ENCODE measurements around the gene CXCR3. TPM values are rescaled to one million over a fixed set of nuclear protein-coding genes. Genes with fewer than 3 reads are reported as not detected.
A peak's percentile ranks its signal among the peaks of the same experiment; 100 is the strongest.
"Not testable (repeated sequence)": the region's sequence is repeated elsewhere in the genome, so short reads cannot be mapped to it uniquely, and the experiment has no call there.

The CXCR3 gene
- total RNA-seq, 1 donor from 2014 or later, result 35.2 TPM

DNA sequence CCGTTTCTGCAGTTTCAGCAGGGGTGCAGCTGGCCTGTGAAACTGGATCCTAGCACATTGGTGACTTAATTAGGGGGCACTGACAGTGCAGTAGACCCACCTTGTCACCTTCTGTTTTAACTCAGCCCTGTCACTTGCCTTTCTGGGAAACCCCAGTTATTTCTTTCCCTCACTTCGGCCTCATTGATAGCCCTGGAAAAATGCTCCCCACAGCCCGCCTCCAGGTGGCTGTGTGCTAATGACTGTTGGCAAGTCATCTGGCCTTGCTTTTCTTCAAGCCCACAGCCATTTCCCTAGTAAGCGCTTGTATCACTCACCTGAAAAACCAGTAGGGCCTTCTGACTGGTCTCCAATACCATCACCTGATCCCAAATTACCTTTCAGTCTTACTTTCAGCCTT is 3.3 kb downstream of the CXCR3 start:
- Mint-ChIP-seq H3K9me3 (no peaks in the 10 kb centered on the region), H3K4me1 (peaks cover 51% of the 10 kb centered on the region), H3K36me3 (ENCODE audit: low read depth) (peaks cover 61% of the 10 kb centered on the region), H3K27me3 (no peaks in the 10 kb centered on the region), H3K4me3 (peak overlapping the region; percentile 94), H3K27ac (peak overlapping the region; percentile 89)
- no peak for DNase-seq
- intact Hi-C loops (cut with micrococcal nuclease), result loop anchor here (5.0 kb wide), 1 partner anchor 248 kb away; the partner anchor contains the start of gene TAF1

DNA sequence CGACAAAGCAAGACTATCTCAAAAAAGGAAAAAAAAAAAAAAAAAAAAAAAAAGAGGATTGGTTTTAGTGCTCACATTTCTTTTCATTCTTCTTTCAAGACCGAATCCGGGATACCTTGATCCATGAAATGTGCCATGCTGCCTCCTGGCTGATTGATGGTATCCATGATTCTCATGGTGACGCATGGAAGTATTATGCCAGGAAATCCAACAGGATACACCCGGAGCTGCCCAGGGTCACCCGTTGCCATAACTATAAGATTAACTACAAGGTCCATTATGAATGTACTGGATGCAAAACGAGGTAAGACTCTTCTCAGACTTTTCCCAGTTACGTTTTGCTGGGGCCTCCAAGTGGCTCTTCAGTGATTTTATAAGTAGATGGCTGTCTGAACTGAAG is 6.1 kb downstream of the CXCR3 start:
- H3K27me3 Mint-ChIP-seq, result no peaks in the 10 kb centered on the region
- intact Hi-C loops (cut with micrococcal nuclease), result no loop called here
- DNase-seq, result no peak
- peaks cover 77% of the 10 kb centered on the region for H3K36me3 Mint-ChIP-seq (ENCODE audit: low read depth)
- peaks cover 48% of the 10 kb centered on the region for H3K4me1 Mint-ChIP-seq
- no peaks in the 10 kb centered on the region for H3K9me3 Mint-ChIP-seq
- peak overlapping the region; percentile 48 for H3K27ac Mint-ChIP-seq
- no peak overlapping the region for H3K4me3 Mint-ChIP-seq

GRCh38 chrX:71611736-71612135 is 6.6 kb downstream of the CXCR3 start:
- peaks cover 71% of the 10 kb centered on the region for H3K36me3 Mint-ChIP-seq (ENCODE audit: low read depth)
- H3K4me3 Mint-ChIP-seq; DNase-seq; intact Hi-C loops (cut with micrococcal nuclease); H3K27ac Mint-ChIP-seq; H3K9me3 Mint-ChIP-seq; H3K27me3 Mint-ChIP-seq: not testable (repeated sequence)
- H3K4me1 Mint-ChIP-seq, result peaks cover 47% of the 10 kb centered on the region

- DNase-seq, result peak; percentile 59
- Mint-ChIP-seq H3K9me3 (no peaks in the 10 kb centered on the region), H3K36me3 (ENCODE audit: low read depth) (peaks cover 72% of the 10 kb centered on the region), H3K4me3 (no peak overlapping the region), H3K27ac (peak overlapping the region; percentile 72), H3K27me3 (no peaks in the 10 kb centered on the region), H3K4me1 (peaks cover 44% of the 10 kb centered on the region)
- intact Hi-C loops (cut with micrococcal nuclease), result no loop called here
Observed at GRCh38 chrX:71609095-71609750, 9.1 kb downstream of the CXCR3 start.

DNA sequence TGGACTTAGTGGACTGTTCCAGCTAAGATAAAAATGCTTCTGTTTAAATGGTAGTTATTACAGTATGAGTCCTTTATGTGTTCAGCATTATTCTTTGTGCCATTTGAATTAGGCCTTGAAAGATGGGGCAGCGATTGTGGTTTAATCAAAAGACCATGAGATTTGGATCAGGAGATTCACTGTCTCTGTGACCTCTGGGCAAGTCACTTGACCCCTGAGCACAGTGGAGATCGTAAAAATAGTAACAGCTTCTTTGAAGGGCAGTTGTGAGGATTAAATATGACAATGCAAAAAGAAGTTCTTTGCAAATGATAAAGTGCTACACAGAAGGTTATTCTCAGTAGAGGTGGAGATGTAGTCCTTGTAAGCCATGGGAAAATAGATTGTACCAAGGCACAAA is 10.8 kb downstream of the CXCR3 start:
- Mint-ChIP-seq H3K4me1 (peaks cover 40% of the 10 kb centered on the region), H3K27me3 (no peaks in the 10 kb centered on the region), H3K27ac (peak overlapping the region; percentile 71), H3K36me3 (ENCODE audit: low read depth) (peaks cover 77% of the 10 kb centered on the region), H3K9me3 (no peaks in the 10 kb centered on the region), H3K4me3 (no peak overlapping the region)
- no peak for DNase-seq
- intact Hi-C loops (cut with micrococcal nuclease), result no loop called here

DNA sequence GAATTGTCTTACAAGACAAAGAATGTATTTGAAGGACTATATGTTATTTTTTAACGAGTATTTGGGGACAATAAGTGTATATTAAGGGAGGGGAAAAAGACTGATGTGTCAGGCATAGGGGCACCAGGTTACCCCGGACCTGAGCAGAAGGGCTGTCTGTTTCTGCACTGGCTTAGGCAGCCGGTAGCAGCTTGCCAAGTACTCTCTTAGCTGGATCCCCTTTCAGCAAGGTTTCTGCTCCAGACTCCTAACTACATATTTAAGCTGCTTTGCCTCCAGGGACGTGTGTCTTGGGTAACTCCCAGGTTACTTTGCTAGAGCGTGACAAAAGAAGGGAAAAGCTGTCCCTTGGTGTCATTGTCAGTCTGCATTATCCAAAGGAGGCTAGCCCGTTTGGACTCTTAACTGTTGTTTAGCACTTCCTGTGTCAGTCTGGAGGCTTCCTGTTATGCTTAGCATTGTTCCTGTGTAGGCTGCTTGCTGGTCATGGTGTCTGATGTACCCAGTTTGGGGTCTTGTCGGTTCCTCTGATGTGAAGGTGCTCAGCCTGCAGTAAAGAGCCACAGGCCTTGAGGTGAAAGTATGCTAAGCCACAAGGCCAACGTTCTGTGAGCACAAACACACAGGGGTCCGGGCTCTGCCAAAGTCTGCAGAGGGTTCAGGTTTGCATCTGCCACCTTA is 11.6 kb downstream of the CXCR3 start:
- Mint-ChIP-seq H3K9me3 (no peaks in the 10 kb centered on the region), H3K36me3 (ENCODE audit: low read depth) (peaks cover 82% of the 10 kb centered on the region), H3K4me1 (peaks cover 40% of the 10 kb centered on the region), H3K27ac (peak overlapping the region; percentile 71), H3K4me3 (peak overlapping the region; percentile 39), H3K27me3 (no peaks in the 10 kb centered on the region)
- DNase-seq, result peak; percentile 69
- intact Hi-C loops (cut with micrococcal nuclease), result loop anchor here (1.0 kb wide), 1 partner anchor 11 kb away; no protein-coding TSS in a partner anchor

GRCh38 chrX:71604796-71605568 is 13.3 kb downstream of the CXCR3 start:
- Mint-ChIP-seq H3K4me1 (peaks cover 36% of the 10 kb centered on the region), H3K27me3 (no peaks in the 10 kb centered on the region), H3K36me3 (ENCODE audit: low read depth) (peaks cover 79% of the 10 kb centered on the region), H3K4me3 (no peak overlapping the region), H3K9me3 (no peaks in the 10 kb centered on the region), H3K27ac (peak overlapping the region; percentile 41)
- intact Hi-C loops (cut with micrococcal nuclease), result no loop called here
- no peak for DNase-seq

GRCh38 chrX:71604141-71604540 is 14.2 kb downstream of the CXCR3 start:
- H3K27ac Mint-ChIP-seq, result peak overlapping the region; percentile 71
- H3K27me3 Mint-ChIP-seq, result no peaks in the 10 kb centered on the region
- H3K36me3 Mint-ChIP-seq (ENCODE audit: low read depth), result peaks cover 73% of the 10 kb centered on the region
- H3K4me1 Mint-ChIP-seq, result peaks cover 35% of the 10 kb centered on the region
- no peaks in the 10 kb centered on the region for H3K9me3 Mint-ChIP-seq
- no peak for DNase-seq
- H3K4me3 Mint-ChIP-seq, result no peak overlapping the region
- intact Hi-C loops (cut with micrococcal nuclease), result no loop called here

DNA sequence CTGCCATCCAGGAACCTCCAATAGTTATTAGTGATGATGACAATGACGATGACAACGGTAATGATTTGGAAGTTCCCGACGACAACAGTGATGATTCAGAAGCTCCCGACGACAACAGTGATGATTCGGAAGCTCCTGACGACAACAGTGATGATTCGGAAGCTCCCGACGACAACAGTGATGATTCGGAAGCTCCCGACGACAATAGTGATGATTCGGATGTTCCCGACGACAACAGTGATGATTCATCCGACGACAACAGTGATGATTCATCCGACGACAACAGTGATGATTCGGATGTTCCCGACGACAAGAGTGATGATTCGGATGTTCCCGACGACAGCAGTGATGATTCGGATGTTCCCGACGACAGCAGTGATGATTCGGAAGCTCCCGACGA is 14.7 kb downstream of the CXCR3 start:
- Mint-ChIP-seq H3K36me3 (ENCODE audit: low read depth) (peaks cover 67% of the 10 kb centered on the region), H3K27ac (peak overlapping the region; percentile 85), H3K27me3 (no peaks in the 10 kb centered on the region), H3K4me1 (peaks cover 30% of the 10 kb centered on the region), H3K4me3 (no peak overlapping the region), H3K9me3 (no peaks in the 10 kb centered on the region)
- intact Hi-C loops (cut with micrococcal nuclease), result no loop called here
- no peak for DNase-seq

GRCh38 chrX:71599965-71600364 is 18.3 kb downstream of the CXCR3 start:
- Mint-ChIP-seq H3K36me3 (ENCODE audit: low read depth) (peaks cover 59% of the 10 kb centered on the region), H3K9me3 (no peaks in the 10 kb centered on the region), H3K4me1 (peaks cover 7% of the 10 kb centered on the region), H3K27ac (no peak overlapping the region), H3K27me3 (no peaks in the 10 kb centered on the region), H3K4me3 (no peak overlapping the region)
- intact Hi-C loops (cut with micrococcal nuclease), result no loop called here
- DNase-seq, result no peak

- H3K9me3 Mint-ChIP-seq; H3K4me3 Mint-ChIP-seq; intact Hi-C loops (cut with micrococcal nuclease); H3K27ac Mint-ChIP-seq; DNase-seq; H3K4me1 Mint-ChIP-seq; H3K27me3 Mint-ChIP-seq: not testable (repeated sequence)
- peaks cover 14% of the 10 kb centered on the region for H3K36me3 Mint-ChIP-seq (ENCODE audit: low read depth)
Observed at GRCh38 chrX:71593210-71593609, 25.1 kb downstream of the CXCR3 start.

DNA sequence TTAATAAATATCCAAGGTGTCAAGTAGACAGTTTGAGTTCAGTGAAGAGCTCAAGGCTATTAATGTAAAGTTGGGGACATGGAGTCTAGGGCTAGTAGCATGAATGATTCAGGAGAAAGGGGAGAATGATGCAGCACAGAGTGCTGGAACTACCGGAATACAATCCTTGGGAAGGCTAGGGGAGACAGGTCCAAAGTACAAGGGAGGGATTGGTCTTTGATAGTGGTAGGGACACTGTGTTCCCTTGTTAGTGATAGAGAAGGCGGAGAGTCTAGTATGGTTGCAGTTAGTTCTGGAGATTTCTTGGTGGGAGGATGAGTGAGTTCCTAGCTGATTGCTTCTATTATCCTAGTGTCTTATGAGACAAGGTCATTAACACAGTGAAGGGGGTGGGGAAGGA is 31.4 kb downstream of the CXCR3 start:
- no peak for DNase-seq
- H3K4me3 Mint-ChIP-seq, result no peak overlapping the region
- no peaks in the 10 kb centered on the region for H3K27me3 Mint-ChIP-seq
- intact Hi-C loops (cut with micrococcal nuclease), result no loop called here
- peaks cover 3% of the 10 kb centered on the region for H3K4me1 Mint-ChIP-seq
- H3K27ac Mint-ChIP-seq, result no peak overlapping the region
- no peaks in the 10 kb centered on the region for H3K9me3 Mint-ChIP-seq
- peaks cover 13% of the 10 kb centered on the region for H3K36me3 Mint-ChIP-seq (ENCODE audit: low read depth)

DNA sequence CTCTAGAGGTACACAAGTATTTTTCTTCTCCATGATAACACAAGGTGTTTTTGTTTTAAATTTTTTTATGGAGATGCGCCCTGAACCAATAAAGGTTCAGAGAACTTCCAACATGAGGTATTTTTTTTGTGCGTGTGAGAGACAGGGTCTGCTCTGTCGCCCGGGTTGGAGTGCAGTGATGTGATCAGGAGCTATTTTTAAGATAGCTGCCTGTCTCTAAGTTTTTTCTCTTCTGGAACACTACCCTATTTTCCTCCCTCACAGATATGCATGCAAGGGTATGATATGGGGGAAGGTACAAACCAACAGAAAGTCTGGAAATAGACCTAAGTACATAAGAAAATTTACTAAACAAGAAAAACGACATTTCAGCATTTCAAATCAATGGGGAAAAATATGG is 37.1 kb downstream of the CXCR3 start:
- Mint-ChIP-seq H3K36me3 (ENCODE audit: low read depth) (peaks cover 27% of the 10 kb centered on the region), H3K27me3 (no peaks in the 10 kb centered on the region), H3K4me1 (peaks cover 3% of the 10 kb centered on the region), H3K4me3 (no peak overlapping the region), H3K9me3 (no peaks in the 10 kb centered on the region), H3K27ac (no peak overlapping the region)
- DNase-seq, result no peak
- intact Hi-C loops (cut with micrococcal nuclease), result loop anchor here (5.0 kb wide), 1 partner anchor 71 kb away; no protein-coding TSS in a partner anchor

- no peaks in the 10 kb centered on the region for H3K27me3 Mint-ChIP-seq
- peaks cover 3% of the 10 kb centered on the region for H3K4me1 Mint-ChIP-seq
- no peak overlapping the region for H3K4me3 Mint-ChIP-seq
- peak overlapping the region; percentile 45 for H3K27ac Mint-ChIP-seq
- H3K36me3 Mint-ChIP-seq (ENCODE audit: low read depth), result peaks cover 29% of the 10 kb centered on the region
- H3K9me3 Mint-ChIP-seq, result no peaks in the 10 kb centered on the region
- DNase-seq, result no peak
- intact Hi-C loops (cut with micrococcal nuclease), result loop anchor here (5.0 kb wide), 1 partner anchor 72 kb away; no protein-coding TSS in a partner anchor
Observed at GRCh38 chrX:71579990-71580380, 38.3 kb downstream of the CXCR3 start.
